Uterus (tissue), 2 donors: Measurements from ENCODE around the gene H2AZ2.

Experiments
- POLR2A ChIP-seq, 2 donors: fragments of 450-650 bp; IDR thresholded peaks; one replicate each; pipeline ENCODE4 v1.6.1; 2016; ENCODE audit warnings: antibody characterized with exemption in 2 of 2, mild to moderate bottlenecking in 1 of 2, moderate library complexity in 1 of 2
- TF ChIP-seq, protein P1 (sequence below), 4 experiments: fragments of 200-600 bp in 2 of 4; fragments of 450-650 bp in 2 of 4; sonication (generic) in 2 of 4; IDR thresholded peaks; one replicate each; pipeline ENCODE4 v1.5.1; 2016 to 2019; ENCODE audit warnings: antibody characterized with exemption in 4 of 4, mild to moderate bottlenecking in 2 of 4, moderate library complexity in 1 of 4

DNA sequence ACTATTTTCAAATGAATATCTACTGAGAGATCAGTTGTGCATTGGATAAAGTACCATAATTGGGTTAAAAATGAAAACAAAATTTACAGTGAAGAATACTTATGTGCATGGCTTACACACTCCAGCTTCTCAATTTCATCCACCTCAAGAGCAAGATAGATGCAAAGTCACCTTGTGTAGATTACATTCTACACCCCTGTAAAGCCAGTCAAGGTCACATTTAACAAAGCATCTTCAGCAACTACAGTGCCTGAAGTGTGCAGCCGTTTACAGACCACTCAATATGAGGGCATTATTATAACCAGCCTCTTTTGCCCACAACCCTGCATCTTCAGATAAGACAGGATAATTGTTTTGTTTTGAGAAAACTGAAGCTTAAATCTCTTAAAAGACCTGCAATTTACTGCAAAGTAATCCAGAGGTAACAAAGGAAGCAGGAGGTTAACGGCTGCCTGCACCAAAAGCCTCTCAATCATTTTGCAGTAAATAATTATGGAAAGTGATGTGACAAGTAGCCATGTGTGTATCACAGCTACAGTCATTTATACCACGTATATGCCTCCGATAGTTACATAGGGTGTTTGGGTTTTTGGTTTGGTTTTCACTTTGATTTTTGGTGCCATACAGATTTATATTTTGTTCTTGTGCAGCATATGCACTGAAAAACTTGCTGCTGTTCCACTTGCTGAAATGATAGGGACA lies 32.6 kb upstream of the H2AZ2 start:
- TF ChIP-seq, protein P1, sequence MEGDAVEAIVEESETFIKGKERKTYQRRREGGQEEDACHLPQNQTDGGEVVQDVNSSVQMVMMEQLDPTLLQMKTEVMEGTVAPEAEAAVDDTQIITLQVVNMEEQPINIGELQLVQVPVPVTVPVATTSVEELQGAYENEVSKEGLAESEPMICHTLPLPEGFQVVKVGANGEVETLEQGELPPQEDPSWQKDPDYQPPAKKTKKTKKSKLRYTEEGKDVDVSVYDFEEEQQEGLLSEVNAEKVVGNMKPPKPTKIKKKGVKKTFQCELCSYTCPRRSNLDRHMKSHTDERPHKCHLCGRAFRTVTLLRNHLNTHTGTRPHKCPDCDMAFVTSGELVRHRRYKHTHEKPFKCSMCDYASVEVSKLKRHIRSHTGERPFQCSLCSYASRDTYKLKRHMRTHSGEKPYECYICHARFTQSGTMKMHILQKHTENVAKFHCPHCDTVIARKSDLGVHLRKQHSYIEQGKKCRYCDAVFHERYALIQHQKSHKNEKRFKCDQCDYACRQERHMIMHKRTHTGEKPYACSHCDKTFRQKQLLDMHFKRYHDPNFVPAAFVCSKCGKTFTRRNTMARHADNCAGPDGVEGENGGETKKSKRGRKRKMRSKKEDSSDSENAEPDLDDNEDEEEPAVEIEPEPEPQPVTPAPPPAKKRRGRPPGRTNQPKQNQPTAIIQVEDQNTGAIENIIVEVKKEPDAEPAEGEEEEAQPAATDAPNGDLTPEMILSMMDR (IDR thresholded peaks at IDR 0.05), result no peak
- no peak for TF ChIP-seq POLR2A (IDR thresholded peaks at IDR 0.05)
